H1 (cell line): ENCODE results near the gene KLHDC4. TPM values are rescaled to one million over a fixed set of nuclear protein-coding genes. Genes with fewer than 3 reads are reported as not detected.

Experiments
- CTCF ChIA-PET: fragments of 300-600 bp; sonication (Branson Sonifier 250); formaldehyde crosslinking; loops from one replicate; lab custom pipeline; 2021; ENCODE audit not compliant: partially characterized antibody; lab: Charles Lee
- POLR2A ChIA-PET: fragments of 300-600 bp; sonication (Branson Sonifier 250); formaldehyde crosslinking; loops from one replicate; lab custom pipeline; 2021; ENCODE audit warnings: inconsistent platforms; ENCODE audit not compliant: partially characterized antibody; lab: Charles Lee
- DNase-seq, 2 experiments: peaks; one replicate each; pipeline versions ENCODE4 v3.0.0 to v3.0.0-alpha.2; 2010 to 2022; ENCODE audit warnings: low spot score in 2 of 2, low read depth in 1 of 2, mixed read lengths in 1 of 2
- FAIRE-seq: peaks from 2 replicates; lab custom pipeline; 2011; peaks lifted over from hg19 to GRCh38; lab: Jason Lieb, UNC
- H2AFZ ChIP-seq: 2 replicates; pipeline ENCODE4 v1.8.1; 2012; ENCODE audit warnings: low read length, inconsistent platforms
- H2AK5ac ChIP-seq: 2 replicates; pipeline ENCODE4 v1.6.1; 2013; ENCODE audit warnings: low read depth, low read length
- H2BK120ac ChIP-seq: replicated peaks from 2 replicates; pipeline ENCODE3; 2013; ENCODE audit warnings: low read depth, low read length, inconsistent platforms
- H2BK12ac ChIP-seq: 2 replicates; pipeline ENCODE4 v1.6.1; 2013; ENCODE audit warnings: low read depth, low read length
- H2BK15ac ChIP-seq: 2 replicates; pipeline ENCODE4 v1.6.1; 2013; ENCODE audit warnings: low read length
- H2BK20ac ChIP-seq: 2 replicates; pipeline ENCODE4 v1.6.1; 2013; ENCODE audit warnings: low read length
- H2BK5ac ChIP-seq: 2 replicates; pipeline ENCODE4 v1.6.1; 2013; ENCODE audit warnings: low read depth, low read length
- H3K14ac ChIP-seq: 2 replicates; pipeline ENCODE4 v1.6.1; 2013; ENCODE audit warnings: inconsistent platforms; ENCODE audit not compliant: insufficient read length
- H3K18ac ChIP-seq: 2 replicates; pipeline ENCODE4 v1.6.1; 2013; ENCODE audit warnings: low read length; ENCODE audit errors: extremely low read depth
- H3K23ac ChIP-seq: 2 replicates; pipeline ENCODE4 v1.6.1; 2013; ENCODE audit warnings: inconsistent platforms; ENCODE audit not compliant: insufficient read length
- H3K23me2 ChIP-seq: 2 replicates; pipeline ENCODE4 v1.6.1; 2013; ENCODE audit warnings: low read depth, low read length
- H3K27ac ChIP-seq: 2 replicates; pipeline ENCODE4 v1.6.1; 2011; ENCODE audit warnings: low read depth, low read length, inconsistent platforms
- H3K27me3 ChIP-seq, 4 experiments: replicated peaks in 1 of 4; 1 replicate in 1 of 4; 2 replicates in 3 of 4; pipeline versions ENCODE4 v1.6.1 to v1.8.1; 2011 to 2013; ENCODE audit warnings: low read length in 3 of 4, mild to moderate bottlenecking in 3 of 4, inconsistent platforms in 2 of 4, mixed read lengths in 2 of 4, moderate library complexity in 1 of 4; ENCODE audit not compliant: control insufficient read depth in 3 of 4, insufficient read depth in 3 of 4; ENCODE audit errors: extremely low read depth in 1 of 4
- H3K36me3 ChIP-seq, 4 experiments: 2 replicates each; pipeline versions ENCODE4 v1.6.1 to v1.8.1; 2011 to 2013; ENCODE audit warnings: mild to moderate bottlenecking in 4 of 4, low read length in 3 of 4, moderate library complexity in 2 of 4, control low read depth in 1 of 4, inconsistent platforms in 1 of 4; ENCODE audit not compliant: insufficient read depth in 4 of 4, control insufficient read depth in 2 of 4
- H3K4ac ChIP-seq: replicated peaks from 2 replicates; pipeline ENCODE3; 2013; ENCODE audit warnings: low read length, low read depth, mixed read lengths, inconsistent platforms; ENCODE audit not compliant: insufficient read length
- H3K4me1 ChIP-seq, 4 experiments: replicated peaks in 1 of 4; 1 replicate in 1 of 4; 2 replicates in 3 of 4; pipeline versions ENCODE4 v1.6.1 to v1.8.1; 2011 to 2013; ENCODE audit warnings: low read length in 3 of 4, inconsistent platforms in 2 of 4, mixed read lengths in 1 of 4; ENCODE audit not compliant: insufficient read depth in 4 of 4, control insufficient read depth in 3 of 4
- H3K4me2 ChIP-seq, 2 experiments: 2 replicates each; pipeline versions ENCODE4 v1.6.1 to v1.8.1; 2011 to 2013; ENCODE audit warnings: low read depth in 2 of 2, low read length in 2 of 2, control low read depth in 1 of 2, inconsistent platforms in 1 of 2, mild to moderate bottlenecking in 1 of 2; ENCODE audit not compliant: insufficient read depth in 1 of 2
- H3K4me3 ChIP-seq, 4 experiments: fragments of 200-600, 300-600 bp in 1 of 4; sonication (generic), shearing (Covaris generic), sonication (Bioruptor Twin) in 1 of 4; 2 replicates each; pipeline versions ENCODE4 v1.5.1 to v1.8.1; 2011 to 2016; ENCODE audit warnings: low read length in 4 of 4, low read depth in 3 of 4, control low read depth in 2 of 4, inconsistent platforms in 2 of 4, mild to moderate bottlenecking in 2 of 4, mixed read lengths in 1 of 4, moderate library complexity in 1 of 4; ENCODE audit not compliant: insufficient read depth in 2 of 4; ENCODE audit errors: extremely low read depth in 1 of 4
- H3K56ac ChIP-seq: replicated peaks from 2 replicates; pipeline ENCODE3; 2013; ENCODE audit warnings: low read depth, mild to moderate bottlenecking, mixed read lengths, low read length, inconsistent platforms; ENCODE audit not compliant: insufficient read length
- H3K79me1 ChIP-seq: 2 replicates; pipeline ENCODE4 v1.6.1; 2013; ENCODE audit warnings: low read depth, low read length, control low read depth
- H3K79me2 ChIP-seq, 2 experiments: 2 replicates each; pipeline versions ENCODE4 v1.6.1 to v1.8.1; 2012 to 2013; ENCODE audit warnings: low read length in 2 of 2, mild to moderate bottlenecking in 2 of 2, inconsistent platforms in 1 of 2; ENCODE audit not compliant: insufficient read depth in 2 of 2, control insufficient read depth in 1 of 2
- H3K9ac ChIP-seq, 4 experiments: replicated peaks in 1 of 4; 1 replicate in 1 of 4; 2 replicates in 3 of 4; pipeline versions ENCODE4 v1.6.1 to v1.8.1; 2011 to 2013; ENCODE audit warnings: low read depth in 3 of 4, low read length in 3 of 4, control low read depth in 2 of 4, mild to moderate bottlenecking in 2 of 4, moderate library complexity in 2 of 4, inconsistent platforms in 1 of 4; ENCODE audit errors: extremely low read depth in 1 of 4
- H3K9me3 ChIP-seq, 2 experiments: 2 replicates each; pipeline versions ENCODE4 v1.6.1 to v1.8.1; 2012 to 2013; ENCODE audit warnings: mild to moderate bottlenecking in 2 of 2, moderate library complexity in 2 of 2, control low read depth in 1 of 2, inconsistent platforms in 1 of 2, low read depth in 1 of 2, low read length in 1 of 2, mixed read lengths in 1 of 2; ENCODE audit not compliant: insufficient read depth in 2 of 2
- H4K20me1 ChIP-seq, 2 experiments: replicated peaks in 1 of 2; 2 replicates each; pipeline versions ENCODE3 to v1.8.1; 2011 to 2013; ENCODE audit warnings: inconsistent platforms in 2 of 2, low read length in 2 of 2, mild to moderate bottlenecking in 1 of 2; ENCODE audit not compliant: insufficient read depth in 2 of 2, control insufficient read depth in 1 of 2
- H4K5ac ChIP-seq: 2 replicates; pipeline ENCODE4 v1.6.1; 2013; ENCODE audit warnings: low read length, low read depth, mixed read lengths, inconsistent platforms; ENCODE audit not compliant: insufficient read length
- H4K8ac ChIP-seq: 2 replicates; pipeline ENCODE4 v1.8.0; 2013; ENCODE audit warnings: mild to moderate bottlenecking, moderate library complexity, low read length, inconsistent platforms; ENCODE audit not compliant: insufficient read depth; ENCODE audit errors: extremely low read depth
- H4K91ac ChIP-seq: replicated peaks from 2 replicates; pipeline ENCODE3; 2013; ENCODE audit warnings: low read length, mixed read lengths, inconsistent platforms; ENCODE audit not compliant: insufficient read length
- ATF3 ChIP-seq: IDR thresholded peaks from 2 replicates; pipeline ENCODE4 v1.6.1; 2011; ENCODE audit warnings: low read depth, mild to moderate bottlenecking, low read length; ENCODE audit not compliant: insufficient read depth
- CREB1 ChIP-seq: IDR thresholded peaks from 2 replicates; pipeline ENCODE4 v1.6.1; 2012; ENCODE audit warnings: inconsistent platforms
- E2F6 ChIP-seq: IDR thresholded peaks from 2 replicates; pipeline ENCODE4 v1.6.1; 2012; ENCODE audit warnings: inconsistent platforms
- EP300 ChIP-seq, 2 experiments: IDR thresholded peaks; 1 replicate in 1 of 2; 2 replicates in 1 of 2; pipeline ENCODE4 v1.6.1; 2011 to 2012; ENCODE audit warnings: low read depth in 2 of 2, low read length in 2 of 2, mild to moderate bottlenecking in 2 of 2, borderline replicate concordance in 1 of 2, inconsistent platforms in 1 of 2, moderate library complexity in 1 of 2
- EZH2 ChIP-seq: fragments of 200-600 bp; sonication (generic); IDR thresholded peaks from 2 replicates; pipeline ENCODE4 v1.7.1; 2012; ENCODE audit warnings: low read depth, mild to moderate bottlenecking, moderate library complexity, low read length, inconsistent platforms; ENCODE audit not compliant: severe bottlenecking
- GTF2F1 ChIP-seq: IDR thresholded peaks from 2 replicates; pipeline ENCODE4 v1.6.1; 2012; ENCODE audit warnings: low read depth, low read length, improper control_type of control experiment, borderline replicate concordance
- HDAC2 ChIP-seq, 2 experiments: fragments of 300-600 bp in 1 of 2; sonication (generic) in 1 of 2; IDR thresholded peaks; 2 replicates each; pipeline ENCODE4 v1.6.1; 2011 to 2012; ENCODE audit warnings: low read depth in 2 of 2, low read length in 2 of 2, mild to moderate bottlenecking in 2 of 2, moderate library complexity in 2 of 2, borderline replicate concordance in 1 of 2, inconsistent platforms in 1 of 2
- HDAC6 ChIP-seq: IDR thresholded peaks from one replicate; pipeline ENCODE4 v1.7.1; 2012; ENCODE audit warnings: low read depth, mild to moderate bottlenecking, inconsistent platforms, low read length, moderate library complexity
- RFX5 ChIP-seq: IDR thresholded peaks from 2 replicates; pipeline ENCODE4 v1.6.1; 2011; ENCODE audit warnings: low read depth, low read length, improper control_type of control experiment, borderline replicate concordance
- TAF1 ChIP-seq: IDR thresholded peaks from 2 replicates; pipeline ENCODE4 v1.6.1; 2011; ENCODE audit warnings: mild to moderate bottlenecking, low read depth, low read length
- TCF12 ChIP-seq: IDR thresholded peaks from 2 replicates; pipeline ENCODE4 v1.6.1; 2011; ENCODE audit warnings: low read depth, mild to moderate bottlenecking, low read length
- whole genome bisulfite sequencing, 2 experiments: shearing (Covaris generic) in 1 of 2; methylation state at CpG; one replicate each; pipeline versions ENCODE4 v1.1.6 to v1.1.7; 2013 to 2015; ENCODE audit warnings: low lambda C conversion rate in 2 of 2, mixed read lengths in 2 of 2, inconsistent platforms in 1 of 2, low coverage in 1 of 2, missing lambda C conversion rate in 1 of 2; ENCODE audit not compliant: insufficient replicate concordance in 2 of 2, insufficient coverage in 1 of 2, insufficient read length in 1 of 2; ENCODE audit errors: extremely low coverage in 1 of 2, missing lambda C conversion rate in 1 of 2; 5-methylcytosine and 5-hydroxymethylcytosine counted together
- polyA plus RNA-seq, 7 experiments: library from polyadenylated mRNA; depleted of rRNA in 3 of 7; stranded (reverse) in 5 of 7; unstranded in 2 of 7; fragments of >200 nt in 5 of 7; fragments of 200-250 nt in 2 of 7; gene quantifications; 1 replicate in 5 of 7; 2 replicates in 1 of 7; 4 replicates in 1 of 7; pipeline versions ENCODE4 v1.2.1 to v1.2.3, GENCODE V29; 2011 to 2013; ENCODE audit warnings: missing spikeins in 2 of 7, mixed read lengths in 2 of 7
- total RNA-seq: library from RNA; stranded (reverse); fragmentation: NEBNext Ultra II Directional; extraction: Animal tissue kit (Norgen Biotek cat#: 25700); gene quantifications from 2 replicates; pipeline ENCODE4 v1.2.1, GENCODE V29; 2021

Gene KLHDC4
- total and polyA plus RNA-seq, 2 of the 8 experiments (the other 6 are each of a cell fraction or from before 2014, with no cell fraction given) = 23.7 to 63.9 TPM

DNA sequence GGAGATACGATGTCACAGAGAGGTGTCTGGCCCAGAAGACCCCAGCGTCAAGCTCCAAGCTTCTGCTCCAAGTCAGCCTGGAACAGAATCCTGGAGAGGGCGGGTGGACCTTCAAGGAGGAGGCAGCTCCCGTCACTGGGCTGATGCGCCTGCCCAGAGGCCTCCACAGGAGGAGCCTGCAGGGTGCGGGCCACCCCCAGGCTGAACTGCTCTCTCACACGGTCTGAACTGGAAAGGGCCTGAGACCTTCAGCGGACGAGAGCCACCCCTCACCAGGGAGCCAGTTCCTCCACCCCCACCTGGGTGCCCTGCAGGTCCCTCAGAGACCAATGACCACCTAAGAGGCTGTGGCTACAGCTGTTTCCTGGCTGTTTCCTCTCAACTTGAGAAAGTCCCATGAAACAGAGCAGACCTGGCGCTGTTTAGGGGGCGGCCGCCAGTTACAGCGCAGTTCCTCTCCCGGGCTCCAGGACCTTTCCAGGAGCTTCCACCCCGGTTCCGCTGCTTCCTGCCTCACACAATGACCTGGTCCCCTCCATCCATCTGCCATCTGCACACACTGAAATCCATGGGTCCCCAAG is 36.0 kb upstream of the KLHDC4 start:
- Histone ChIP-seq H2BK120ac (no peak overlapping the region), H2BK15ac (no peak overlapping the region), H3K14ac (no peak overlapping the region), H3K4me3 (no peak overlapping the region), H3K27me3 (no peaks in the 10 kb centered on the region), H3K9me3 (no peaks in the 10 kb centered on the region), H2BK12ac (no peak overlapping the region), H4K8ac (no peak overlapping the region), H2BK5ac (no peak overlapping the region), H3K4ac (no peak overlapping the region), H2AFZ (no peak overlapping the region), H2AK5ac (no peak overlapping the region), H3K4me2 (no peak overlapping the region), H3K79me1 (no peaks in the 10 kb centered on the region), H2BK20ac (no peak overlapping the region)
- no peak for FAIRE-seq
- no peak for TF ChIP-seq HDAC2 (IDR thresholded peaks at IDR 0.05; ENCODE audit: borderline replicate concordance in 1 of 2, low read depth in 2 of 2, low read length in 2 of 2)
- no peak for TF ChIP-seq TCF12
- TF ChIP-seq HDAC6 = no peak
- TF ChIP-seq GTF2F1 = no peak
- TF ChIP-seq TAF1 = no peak
- no peak for TF ChIP-seq ATF3
- no peak for TF ChIP-seq E2F6
- TF ChIP-seq RFX5 = no peak
- TF ChIP-seq CREB1 = no peak
- TF ChIP-seq EZH2 = no peak
- no peak for TF ChIP-seq EP300 (IDR thresholded peaks at IDR 0.05; ENCODE audit: borderline replicate concordance in 1 of 2, low read depth in 2 of 2, low read length in 2 of 2)
- TF ChIP-seq, all 59 proteins: peak for 0
- Histone ChIP-seq H3K79me2 (no peaks in the 10 kb centered on the region), H3K23ac (no peak overlapping the region), H3K27ac (no peak overlapping the region), H4K20me1 (no peaks in the 10 kb centered on the region), H4K5ac (no peak overlapping the region), H3K23me2 (no peaks in the 10 kb centered on the region), H3K56ac (no peak overlapping the region), H4K91ac (no peak overlapping the region), H3K18ac (no peak overlapping the region), H3K9ac (no peak overlapping the region), H3K4me1 (peaks cover 0 to 8% (median 0%) of the 10 kb centered on the region in 4 experiments; a peak in 2 of 7 replicates), H3K36me3 (no peaks in the 10 kb centered on the region)
- ChIA-PET CTCF (interaction anchor here (0.5 to 1.9 kb wide), 6 partner anchors 9 to 757 kb away, joined by 3 to 7 read pairs (median 5); no protein-coding TSS in a partner anchor), POLR2A (interaction anchor here (1.0 to 2.7 kb wide), 7 partner anchors 12 to 70 kb away, joined by 3 to 10 read pairs (median 6); no protein-coding TSS in a partner anchor)
- no peak for DNase-seq
- 90% methylated on average over 15 of the region's 16 CpGs; no CpG with 5 or more reads in 1 of the 2 experiments for WGBS, 2 experiments
